NCI-H2081 (cell line): Measurements from ENCODE around the gene CUX1.
"Not testable (repeated sequence)": the region's sequence is repeated elsewhere in the genome, so short reads cannot be mapped to it uniquely, and the experiment has no call there.

Experiments
- DNase-seq, 2 experiments: peaks; one replicate each; lab custom pipeline; 2025; lab: John Stamatoyannopoulos, UW

Gene CUX1

GRCh38 chr7:101916041-101916800, 98.8 kb downstream of the CUX1 start:
- no peak for DNase-seq

DNA sequence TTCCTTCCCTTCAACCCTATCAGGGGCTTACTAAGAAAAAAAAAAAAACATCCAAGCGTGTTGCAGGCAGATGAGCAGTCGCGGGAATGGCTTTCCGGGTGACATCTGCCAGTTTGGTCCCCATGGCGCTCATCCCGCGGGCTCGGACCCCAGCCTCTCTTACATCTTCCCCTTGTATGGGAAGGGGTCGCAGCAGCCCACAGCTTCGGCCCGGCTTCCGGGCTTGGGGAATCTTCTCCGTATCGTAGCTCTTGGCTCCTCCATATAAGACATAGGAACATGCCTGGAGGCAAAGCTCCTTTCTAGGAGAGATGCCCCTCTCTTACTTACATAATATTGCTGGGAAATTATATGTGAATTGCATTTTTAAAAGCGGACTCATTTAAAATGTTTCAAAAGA, 99.5 kb downstream of the CUX1 start:
- no peak for DNase-seq

DNA sequence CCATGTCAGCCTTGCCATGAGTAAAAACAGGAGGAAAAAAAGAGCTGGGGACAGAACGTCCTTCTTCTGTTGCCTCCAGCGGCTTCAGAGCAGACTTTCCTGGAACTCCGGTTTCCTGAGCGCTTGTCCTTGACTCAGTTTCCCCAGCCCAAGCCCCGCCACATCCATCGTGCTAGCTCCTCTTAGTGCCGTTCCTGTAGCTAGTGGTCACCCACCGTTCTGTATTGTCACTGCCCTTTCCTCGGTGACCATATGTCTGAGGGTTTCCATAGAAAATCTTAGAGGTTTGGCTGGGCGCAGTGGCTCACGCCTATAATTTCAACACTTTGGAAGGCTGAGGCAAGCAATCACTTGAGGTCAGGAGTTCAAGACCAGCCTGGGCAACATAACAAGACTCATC, 100.1 kb downstream of the CUX1 start:
- DNase-seq, result no peak

GRCh38 chr7:101918426-101918825, 101.0 kb downstream of the CUX1 start:
- no peak for DNase-seq

- no peak for DNase-seq
These were observed 102.1 kb downstream of the CUX1 start for GRCh38 chr7:101919363-101920115.

- DNase-seq, result no peak
These were observed 103.6 kb downstream of the CUX1 start for GRCh38 chr7:101921061-101921460.

DNA sequence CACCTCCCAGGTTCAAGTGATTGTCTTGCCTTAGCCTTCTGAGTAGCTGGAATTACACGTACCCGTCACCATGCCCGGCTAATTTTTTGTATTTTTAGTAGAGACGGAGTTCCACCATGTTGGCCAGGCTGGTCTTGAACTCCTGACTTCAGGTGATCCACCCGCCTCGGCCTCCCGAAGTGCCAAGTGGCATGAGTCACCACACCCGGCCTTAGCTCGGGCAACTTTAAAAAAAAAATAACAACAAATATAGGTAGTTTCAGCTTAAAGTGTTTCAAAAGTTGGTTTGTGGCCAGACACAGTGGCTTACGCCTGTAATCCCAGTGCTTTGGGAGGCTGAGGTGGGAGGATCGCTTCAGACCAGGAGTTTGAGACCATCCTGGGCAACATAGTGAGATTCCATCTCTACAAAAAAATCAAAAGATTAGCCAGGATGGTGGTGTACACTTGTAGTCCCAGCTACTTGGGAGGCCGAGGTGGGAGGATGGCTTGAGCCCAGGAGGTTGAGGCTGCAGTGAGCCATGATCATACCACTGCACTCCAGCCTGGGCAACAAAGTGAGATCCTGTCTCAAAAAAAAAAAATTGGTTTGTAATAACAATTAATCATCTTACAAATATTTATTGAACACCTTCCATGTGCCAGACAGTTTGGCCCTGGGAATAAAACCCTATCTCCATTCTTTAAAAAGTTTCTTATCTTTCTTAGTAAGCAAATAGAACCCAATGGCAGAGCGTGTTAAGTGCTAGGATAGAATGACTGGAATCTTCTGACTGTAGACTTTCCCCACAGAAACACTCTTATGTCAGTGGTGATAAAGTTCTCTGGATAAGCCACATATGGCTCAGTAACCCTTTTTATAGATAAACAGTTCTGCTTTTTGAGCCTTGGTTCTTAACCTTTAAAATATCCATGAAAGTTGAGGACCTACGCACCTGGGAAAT, 104.4 kb downstream of the CUX1 start:
- not testable (repeated sequence) for DNase-seq

DNA sequence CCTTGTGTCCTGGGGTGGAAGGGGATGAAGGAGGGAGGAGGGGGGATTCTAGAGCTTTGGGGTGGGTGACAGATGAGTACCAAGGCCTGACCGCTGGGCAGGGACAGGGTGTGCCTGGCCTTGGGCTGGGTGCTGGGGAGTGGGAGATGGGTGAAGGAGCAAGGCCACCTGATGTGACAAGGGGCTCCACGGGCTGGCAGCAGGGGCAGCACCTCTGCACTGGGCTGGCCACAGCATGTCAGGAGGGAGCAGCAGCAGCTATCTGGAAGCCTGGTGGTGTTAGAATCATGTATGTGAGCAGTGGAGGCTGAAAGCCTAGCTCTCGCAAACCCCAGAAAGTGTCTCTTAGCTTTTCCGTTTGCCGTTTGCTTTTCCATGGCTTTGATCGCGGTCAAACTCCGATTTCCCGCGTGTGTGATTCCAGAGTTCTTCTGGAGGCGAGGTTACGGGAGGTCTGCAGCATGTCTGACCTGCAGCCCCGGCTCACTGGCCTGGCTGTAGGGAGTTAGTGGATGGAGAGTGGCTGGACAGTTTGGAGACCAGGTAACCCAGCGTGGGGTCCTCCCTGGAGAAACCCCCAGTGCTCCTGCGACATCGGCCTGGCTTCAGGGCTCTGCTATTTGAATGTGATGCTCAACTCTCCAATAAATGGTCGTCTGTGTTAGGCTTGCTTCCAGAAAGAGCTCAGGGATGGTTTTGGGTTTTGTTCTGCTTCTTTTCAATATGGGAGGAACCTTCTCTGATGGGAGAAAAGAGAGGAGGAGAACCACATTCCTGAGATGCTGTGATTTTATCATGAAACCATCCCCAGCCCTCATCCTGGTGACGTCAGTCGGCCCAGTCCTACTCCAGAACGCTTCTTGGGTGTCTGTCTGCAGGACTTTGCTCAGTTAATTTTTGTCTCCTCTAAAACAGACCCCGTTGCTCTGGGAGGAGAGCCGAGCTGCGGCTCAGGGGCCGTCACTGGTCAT, 105.5 kb downstream of the CUX1 start:
- no peak for DNase-seq

DNA sequence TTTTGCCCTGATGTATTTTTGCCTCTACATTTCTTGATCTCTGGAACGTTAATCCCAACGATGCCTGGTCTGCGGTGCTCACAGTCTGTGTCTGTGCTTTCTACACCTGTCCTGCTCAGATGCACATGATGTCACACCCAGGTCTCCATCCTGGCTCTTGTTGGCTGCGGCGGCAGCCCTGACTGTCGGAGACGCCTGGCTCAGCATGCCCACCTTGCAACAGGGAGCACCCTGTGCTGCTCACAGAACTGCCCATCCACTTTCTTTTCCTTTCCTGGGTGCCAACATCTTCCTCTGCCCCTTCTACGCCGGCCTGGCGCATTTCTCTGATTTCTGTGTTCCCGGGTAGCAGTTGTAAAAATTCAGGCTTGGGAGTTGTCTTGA, 106.2 kb downstream of the CUX1 start:
- no peak for DNase-seq

- no peak for DNase-seq
These were observed 106.7 kb downstream of the CUX1 start for GRCh38 chr7:101924171-101924570.

GRCh38 chr7:101926265-101926664, 108.8 kb downstream of the CUX1 start:
- DNase-seq, result no peak

DNA sequence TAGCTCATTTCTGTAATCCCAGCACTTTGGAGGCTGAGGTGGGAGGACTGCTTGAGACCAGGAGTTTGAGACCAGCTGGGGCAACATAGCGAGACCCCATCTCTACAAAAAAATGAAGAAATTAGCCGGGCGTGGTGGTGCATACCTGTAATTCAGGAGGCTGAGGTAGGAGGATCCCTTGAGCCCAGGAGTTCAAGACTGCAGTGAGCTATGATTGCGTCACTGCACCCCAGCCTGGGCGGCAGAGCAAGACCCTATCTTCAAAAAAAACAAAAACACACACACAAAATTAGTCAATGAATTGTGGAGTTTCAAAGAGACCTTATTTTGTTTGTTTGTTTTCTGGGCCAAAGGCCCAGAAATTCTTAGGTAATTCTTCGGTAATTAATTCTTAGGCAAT, 110.0 kb downstream of the CUX1 start:
- DNase-seq, result no peak

DNA sequence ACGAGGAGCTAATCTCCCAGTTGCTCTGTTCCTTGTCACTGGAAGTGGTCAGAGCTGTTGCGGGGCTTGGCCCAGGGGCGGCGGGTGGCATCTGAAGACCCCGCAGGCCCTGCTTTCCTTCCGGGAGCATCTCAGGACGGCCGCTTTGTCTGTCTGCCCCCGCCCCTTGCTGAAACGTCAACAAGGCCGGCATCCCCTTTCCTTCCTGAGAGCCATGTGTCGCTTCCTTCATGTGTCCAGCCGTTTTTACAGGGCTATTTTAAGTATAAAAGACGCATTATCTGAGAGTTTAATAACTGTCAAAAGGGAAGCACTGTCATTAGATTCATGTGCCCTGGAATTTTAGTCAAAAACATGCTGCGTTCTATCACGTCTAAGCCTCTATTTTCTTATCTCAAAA, 110.4 kb downstream of the CUX1 start:
- no peak for DNase-seq

GRCh38 chr7:101929256-101929655, 111.8 kb downstream of the CUX1 start:
- no peak for DNase-seq

DNA sequence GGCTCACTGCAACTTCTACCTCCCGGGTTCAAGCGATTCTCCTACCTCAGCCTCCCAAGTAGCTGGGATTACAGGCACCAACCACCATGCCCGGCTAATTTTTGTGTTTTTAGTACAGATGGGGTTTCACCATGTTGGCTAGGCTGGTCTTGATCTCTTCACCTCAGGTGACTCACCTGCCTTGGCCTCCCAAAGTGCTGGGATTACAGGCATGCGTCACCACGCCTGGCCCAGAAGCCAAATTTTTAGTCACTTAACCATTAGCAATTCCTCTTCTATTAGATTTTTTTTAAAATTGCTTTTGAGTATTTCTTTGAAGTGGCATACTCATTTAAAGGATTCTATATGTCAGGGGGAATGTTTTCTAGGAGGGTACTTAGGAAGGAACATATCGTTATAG, 112.5 kb downstream of the CUX1 start:
- DNase-seq, result not testable (repeated sequence)

GRCh38 chr7:101932083-101932482, 114.7 kb downstream of the CUX1 start:
- peak; percentile 14 to 33 for DNase-seq

DNA sequence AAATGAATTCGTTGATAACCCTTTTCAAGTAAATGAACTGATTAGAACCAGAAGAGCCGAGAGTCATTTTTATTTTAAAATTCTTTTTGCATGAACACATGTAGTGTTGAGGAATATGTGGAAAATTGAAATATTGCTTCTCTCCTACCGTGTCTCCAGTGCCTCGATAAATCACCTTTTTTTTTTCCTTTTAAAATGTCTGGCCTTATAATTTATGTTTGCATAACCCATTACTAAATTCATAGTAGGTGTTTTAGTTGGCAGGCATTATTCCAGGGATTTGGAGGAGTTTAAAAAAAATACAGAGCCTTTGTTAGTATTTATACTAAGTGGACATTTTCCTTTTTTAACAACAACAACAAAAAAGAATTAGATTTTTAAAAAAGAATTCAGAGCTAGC, 115.6 kb downstream of the CUX1 start:
- DNase-seq, result no peak

DNA sequence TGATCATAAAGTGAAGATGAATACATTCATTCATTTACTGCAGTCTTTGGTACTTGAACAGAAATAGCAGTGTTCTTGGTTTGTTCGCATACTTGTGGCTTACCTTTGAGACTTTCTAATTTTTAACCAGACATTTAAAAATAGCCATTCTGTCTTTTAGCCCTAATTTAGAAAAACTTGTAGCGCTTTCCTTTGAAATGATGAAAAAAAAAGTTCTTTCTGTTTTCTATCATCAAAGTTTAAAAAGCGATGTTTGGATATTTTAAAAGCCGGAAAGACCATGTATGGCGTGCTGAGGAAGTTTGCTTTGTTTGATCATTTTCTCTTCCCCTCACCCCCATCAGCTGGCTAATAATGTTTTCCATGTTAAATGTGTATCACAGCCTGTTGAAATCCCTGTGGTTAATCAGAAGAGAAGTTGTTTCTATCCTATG, 116.3 kb downstream of the CUX1 start:
- no peak for DNase-seq

DNA sequence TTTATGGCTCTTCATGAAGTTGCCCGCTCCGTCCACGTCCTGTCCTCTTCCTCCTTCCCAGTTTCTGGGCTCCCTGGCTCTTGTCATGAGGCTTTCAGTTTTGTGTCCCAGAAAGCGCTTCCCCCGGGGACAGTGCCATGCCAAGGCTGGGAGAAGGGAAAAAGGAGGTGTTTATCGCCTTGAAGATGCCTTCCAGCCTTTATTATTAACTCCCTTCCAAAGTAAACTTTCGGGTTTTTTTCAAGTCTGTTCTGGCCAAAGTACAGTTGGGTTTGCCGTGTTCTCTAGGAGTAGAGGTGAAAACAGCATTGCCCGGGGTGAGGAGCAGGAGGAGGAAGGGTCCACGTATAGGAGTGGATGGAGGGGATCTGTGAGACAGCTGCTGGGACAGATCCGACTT, 117.2 kb downstream of the CUX1 start:
- no peak for DNase-seq

- DNase-seq, result no peak
These were observed 118.2 kb downstream of the CUX1 start for GRCh38 chr7:101935521-101936141.

DNA sequence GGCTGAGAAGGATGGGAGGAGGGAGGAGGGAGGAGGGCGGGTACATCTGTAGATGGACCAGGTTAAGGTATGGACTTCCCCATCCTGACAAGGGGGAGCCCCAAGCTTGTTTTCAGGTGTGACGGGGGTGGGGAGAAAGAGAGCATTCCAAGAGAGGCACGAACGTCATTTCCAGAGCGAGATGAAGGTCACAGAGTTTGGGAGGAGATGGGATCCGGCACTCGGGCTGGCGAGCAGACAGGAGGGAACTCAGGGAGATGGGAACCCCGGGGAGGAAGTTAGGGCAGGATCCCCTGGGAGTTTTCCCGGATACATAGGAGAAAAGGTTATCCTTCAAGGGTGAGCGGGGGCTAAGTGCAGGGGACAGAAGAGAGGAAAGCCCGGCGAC, 118.8 kb downstream of the CUX1 start:
- no peak for DNase-seq
